Kidney (tissue), 14 donors: Measurements from ENCODE around the gene LRRC3C. TPM values are rescaled to one million over a fixed set of nuclear protein-coding genes. Genes with fewer than 3 reads are reported as not detected.

Source experiments
- DNase-seq, 5 donors: peaks; one replicate each; pipeline ENCODE4 v3.0.0-alpha.2; 2013 to 2020
- FAIRE-seq: peaks from 2 replicates; lab custom pipeline; 2012; peaks lifted over from hg19 to GRCh38; lab: Jason Lieb, UNC
- H3K27ac ChIP-seq, 2 donors: one replicate each; pipeline ENCODE4 v1.7.0; 2013; ENCODE audit warnings: low read depth in 2 of 2, low read length in 2 of 2, inconsistent platforms in 1 of 2
- H3K27me3 ChIP-seq: one replicate; pipeline ENCODE4 v1.7.1; 2013; ENCODE audit warnings: low read length, inconsistent platforms; ENCODE audit not compliant: control insufficient read depth, insufficient read depth
- H3K36me3 ChIP-seq, 3 donors: one replicate each; pipeline versions ENCODE4 v1.7.0 to v1.7.1; 2013; ENCODE audit warnings: low read length in 3 of 3, control low read depth in 1 of 3, inconsistent platforms in 1 of 3; ENCODE audit not compliant: insufficient read depth in 3 of 3, control insufficient read depth in 2 of 3
- H3K4me1 ChIP-seq, 3 donors: one replicate each; pipeline versions ENCODE4 v1.7.0 to v1.7.1; 2013; ENCODE audit warnings: low read length in 3 of 3, inconsistent platforms in 1 of 3, low read depth in 1 of 3; ENCODE audit not compliant: control insufficient read depth in 2 of 3, insufficient read depth in 2 of 3
- H3K4me3 ChIP-seq, 3 donors: one replicate each; pipeline versions ENCODE4 v1.7.0 to v1.8.1; 2013; ENCODE audit warnings: low read length in 3 of 3, control low read depth in 1 of 3, inconsistent platforms in 1 of 3
- H3K9ac ChIP-seq, 3 donors: one replicate each; pipeline versions ENCODE4 v1.7.0 to v1.7.1; 2013; ENCODE audit warnings: low read length in 3 of 3, control low read depth in 1 of 3, inconsistent platforms in 1 of 3
- H3K9me3 ChIP-seq, 3 donors: one replicate each; pipeline versions ENCODE4 v1.7.0 to v1.7.1; 2013; ENCODE audit warnings: low read length in 3 of 3, control low read depth in 1 of 3, inconsistent platforms in 1 of 3; ENCODE audit not compliant: control insufficient read depth in 2 of 3, insufficient read depth in 1 of 3
- CTCF ChIP-seq: IDR thresholded peaks from 3 replicates; pipeline ENCODE4 v1.5.1; 2012; ENCODE audit warnings: mild to moderate bottlenecking, moderate library complexity, borderline replicate concordance; ENCODE audit not compliant: insufficient read depth; ENCODE audit errors: extremely low read depth
- intact Hi-C: fragments of 100-400 bp; cut with DNase I; formaldehyde crosslinking; loops from one replicate; pipeline ENCODE4 v1.11.1; 2022
- polyA plus RNA-seq: library from polyadenylated mRNA; stranded (reverse); fragments of 350-450 nt; fragmentation: Illumina TruSeq; extraction: RNeasy Lipid Tissue Mini Kit (QIAGEN cat#74804); gene quantifications from one replicate; pipeline ENCODE4 v1.2.3, GENCODE V29; 2014; ENCODE audit warnings: low read depth, low replicate concordance; ENCODE audit not compliant: insufficient read depth
- total RNA-seq: library from RNA; stranded (reverse); fragmentation: NEBNext Ultra II Directional; extraction: Animal tissue kit (Norgen Biotek cat#: 25700); gene quantifications from one replicate; pipeline ENCODE4 v1.2.1, GENCODE V29; 2021
- donor health status: control.
- donor health status: control.
- donor health status: control.
- donor health status: control.
- donor health status: control.
- donor health status: DM: yes; HTN: yes; CAD: no.
- donor health status: Normal renal cell carcinoma (clear cell type).

Gene LRRC3C
- total and polyA plus RNA-seq, 2 donors from 2014 or later, result not detected

- H3K36me3 ChIP-seq, result no peaks in the 10 kb centered on the region
- H3K4me1 ChIP-seq, result no peaks in the 10 kb centered on the region
- no peaks in the 10 kb centered on the region for H3K27me3 ChIP-seq
- no peak overlapping the region for H3K9ac ChIP-seq
- H3K9me3 ChIP-seq, result no peaks in the 10 kb centered on the region
- DNase-seq (no peak), FAIRE-seq (no peak)
- no peak overlapping the region for H3K4me3 ChIP-seq
- intact Hi-C loops, result no loop called here
- TF ChIP-seq CTCF, result no peak
- H3K27ac ChIP-seq, result no peak overlapping the region
Observed at GRCh38 chr17:39889200-39889599, 38.3 kb upstream of the LRRC3C start.

GRCh38 chr17:39894681-39895376 is 32.7 kb upstream of the LRRC3C start:
- Histone ChIP-seq H3K4me1 (no peaks in the 10 kb centered on the region), H3K4me3 (no peak overlapping the region), H3K9me3 (no peaks in the 10 kb centered on the region), H3K9ac (no peak overlapping the region), H3K36me3 (no peaks in the 10 kb centered on the region), H3K27ac (no peak overlapping the region), H3K27me3 (no peaks in the 10 kb centered on the region)
- FAIRE-seq, result no peak
- DNase-seq, result no peak
- TF ChIP-seq CTCF, result no peak
- intact Hi-C loops, result no loop called here

- FAIRE-seq, result no peak
- no peaks in the 10 kb centered on the region for H3K36me3 ChIP-seq
- H3K9ac ChIP-seq, result no peak overlapping the region
- no peak for TF ChIP-seq CTCF
- H3K27ac ChIP-seq, result no peak overlapping the region
- intact Hi-C loops, result no loop called here
- H3K4me3 ChIP-seq, result no peak overlapping the region
- H3K4me1 ChIP-seq, result no peaks in the 10 kb centered on the region
- no peak for DNase-seq
- H3K27me3 ChIP-seq, result no peaks in the 10 kb centered on the region
- no peaks in the 10 kb centered on the region for H3K9me3 ChIP-seq
Observed at GRCh38 chr17:39898088-39898487, 29.4 kb upstream of the LRRC3C start.
